Camera-type eye (tissue), 1 donor: Measurements from ENCODE around the gene TMEM252. TPM values are rescaled to one million over a fixed set of nuclear protein-coding genes. Genes with fewer than 3 reads are reported as not detected.

ENCODE experiments used
- total RNA-seq: library from RNA; depleted of rRNA; stranded (reverse); fragments of >200 nt; gene quantifications from one replicate; pipeline ENCODE4 v1.2.3, GENCODE V29; 2014

TMEM252 gene, protein sequence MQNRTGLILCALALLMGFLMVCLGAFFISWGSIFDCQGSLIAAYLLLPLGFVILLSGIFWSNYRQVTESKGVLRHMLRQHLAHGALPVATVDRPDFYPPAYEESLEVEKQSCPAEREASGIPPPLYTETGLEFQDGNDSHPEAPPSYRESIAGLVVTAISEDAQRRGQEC
- not detected for total RNA-seq

DNA sequence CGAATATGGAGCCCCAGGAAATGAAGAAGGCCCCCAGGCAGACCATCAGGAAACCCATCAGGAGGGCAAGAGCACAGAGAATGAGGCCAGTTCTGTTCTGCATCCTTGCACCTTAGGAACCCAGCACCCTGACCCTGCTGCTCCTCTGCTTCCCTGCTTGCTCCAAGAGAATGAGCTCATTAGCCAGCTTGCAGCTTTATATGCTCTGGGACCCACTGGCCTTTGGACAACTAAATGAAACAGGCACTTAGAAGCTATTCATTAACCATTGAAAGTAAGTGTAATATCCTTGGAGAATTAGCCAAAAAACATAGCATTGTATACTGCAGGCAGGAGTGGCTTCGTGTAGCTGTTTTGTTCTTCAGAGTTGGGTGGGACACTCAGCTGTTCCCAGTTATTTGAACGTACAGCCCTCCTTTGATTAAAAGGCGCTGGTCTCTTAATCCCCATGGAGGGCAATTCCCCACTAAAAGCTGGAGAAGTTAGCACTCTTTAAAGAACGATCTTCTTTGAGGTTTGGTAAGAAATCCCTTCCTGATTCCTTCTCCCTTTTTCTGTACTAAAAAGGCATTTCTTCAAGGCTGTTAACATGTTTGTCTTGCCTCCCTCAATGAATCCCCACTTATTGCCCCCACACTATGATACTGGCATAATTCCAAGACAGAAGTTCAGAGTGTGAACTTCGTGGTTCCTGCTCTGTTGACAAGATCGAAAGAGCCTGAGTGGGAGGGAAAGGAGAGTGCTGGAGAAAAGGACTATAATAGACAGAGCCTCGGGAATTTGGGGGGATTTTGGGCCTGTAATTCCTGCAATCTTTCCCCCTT lies at the start of gene TMEM252:
TSS of gene TMEM252 (minus strand) at position 172 of the 824 bp plus-strand sequence. CDS start at position 103, 69 bp downstream.

Other genes starting within 250 kb of the TMEM252 start
- not detected for gene FOXD4L3, start 238.0 kb downstream of the TMEM252 start, total RNA-seq
- gene PGM5, start 184.3 kb downstream of the TMEM252 start, total RNA-seq = 61.8 TPM
- gene PIP5K1B, start 164.4 kb upstream of the TMEM252 start, total RNA-seq = 29.0 TPM